OCI-LY7 (cell line): Measurements from ENCODE around the gene RARS1. TPM values are rescaled to one million over a fixed set of nuclear protein-coding genes. Genes with fewer than 3 reads are reported as not detected.
A peak's percentile ranks its signal among the peaks of the same experiment; 100 is the strongest.

ENCODE experiments used
- BruUV-seq: library from RNA; stranded (reverse); fragments of 400-500 nt; replicated peaks from 2 replicates; lab custom pipeline; 2021; lab: Mats Ljungman, UMichigan
- CTCF ChIA-PET: fragments of 300-600 bp; sonication (Branson Sonifier 250); formaldehyde crosslinking; loops from one replicate; lab custom pipeline; 2022; ENCODE audit warnings: antibody characterized with exemption; ENCODE audit not compliant: unreplicated experiment; lab: Charles Lee
- POLR2A ChIA-PET: fragments of 300-600 bp; sonication (Branson Sonifier 250); formaldehyde crosslinking; loops from one replicate; lab custom pipeline; 2022; ENCODE audit warnings: antibody characterized with exemption; lab: Charles Lee
- DNase-seq: peaks from one replicate; pipeline ENCODE4 v3.0.0-alpha.2; 2015; ENCODE audit warnings: low spot score
- H2AFZ ChIP-seq: fragments of 200-600 bp; sonication (generic), shearing (Covaris generic); 2 replicates; pipeline ENCODE4 v1.6.1; 2014; ENCODE audit warnings: mild to moderate bottlenecking, antibody characterized with exemption, low read length, moderate library complexity
- H3K27ac ChIP-seq: fragments of 200-600 bp; sonication (generic); 2 replicates; pipeline ENCODE4 v1.5.1; 2014; ENCODE audit warnings: mixed run types, low read depth, mild to moderate bottlenecking, moderate library complexity, low read length, inconsistent platforms; ENCODE audit not compliant: poor library complexity, severe bottlenecking
- H3K36me3 ChIP-seq: fragments of 200-600 bp; sonication (generic); 2 replicates; pipeline ENCODE4 v1.6.1; 2014; ENCODE audit warnings: mild to moderate bottlenecking, antibody characterized with exemption, low read length, moderate library complexity, mixed read lengths; ENCODE audit not compliant: insufficient read depth
- H3K4me1 ChIP-seq: fragments of 200-600 bp; sonication (generic); 2 replicates; pipeline ENCODE4 v1.5.1; 2014; ENCODE audit warnings: mild to moderate bottlenecking, low read length; ENCODE audit not compliant: insufficient read depth, poor library complexity, severe bottlenecking
- H3K4me2 ChIP-seq: fragments of 200-600 bp; sonication (generic); 2 replicates; pipeline ENCODE4 v1.6.1; 2014; ENCODE audit warnings: mild to moderate bottlenecking, low read length
- H3K4me3 ChIP-seq: fragments of 200-600 bp; sonication (generic); 2 replicates; pipeline ENCODE4 v1.5.1; 2014; ENCODE audit warnings: mild to moderate bottlenecking, low read depth, low read length; ENCODE audit not compliant: poor library complexity, severe bottlenecking
- H3K79me2 ChIP-seq: fragments of 200-600 bp; sonication (generic); 2 replicates; pipeline ENCODE4 v1.6.1; 2016; ENCODE audit warnings: low read depth, mild to moderate bottlenecking, low read length, moderate library complexity, mixed read lengths; ENCODE audit not compliant: insufficient read depth
- H3K9me2 ChIP-seq: fragments of 200-600 bp; sonication (generic); 2 replicates; pipeline ENCODE4 v1.6.1; 2016; ENCODE audit warnings: mild to moderate bottlenecking, low read length, mixed read lengths; ENCODE audit not compliant: insufficient read depth
- H3K9me3 ChIP-seq: fragments of 200-600 bp; sonication (generic); 2 replicates; pipeline ENCODE4 v1.6.1; 2014; ENCODE audit warnings: mild to moderate bottlenecking, mixed run types, low read length, mixed read lengths
- H4K20me1 ChIP-seq: fragments of 200-600 bp; sonication (generic); 2 replicates; pipeline ENCODE4 v1.6.1; 2014; ENCODE audit warnings: mild to moderate bottlenecking, antibody characterized with exemption, low read length, moderate library complexity, mixed read lengths; ENCODE audit not compliant: insufficient read depth
- EZH2phosphoT487 ChIP-seq: fragments of 200-600 bp; sonication (generic); IDR thresholded peaks from 2 replicates; pipeline ENCODE4 v1.6.1; 2018; ENCODE audit warnings: low read depth, borderline replicate concordance, mild to moderate bottlenecking, mixed run types, antibody characterized with exemption, low read length, moderate library complexity, mixed read lengths
- intact Hi-C: fragments of 100-400 bp; cut with micrococcal nuclease; formaldehyde crosslinking; loops from one replicate; pipeline ENCODE4 v1.10.0; 2022; ENCODE audit not compliant: unreplicated experiment
- total RNA-seq, 2 experiments: library from RNA; depleted of rRNA in 1 of 2; stranded (reverse); fragments of >200 nt in 1 of 2; shearing (Covaris generic) in 1 of 2; gene quantifications; 2 replicates each; pipeline ENCODE4 v1.2.3, GENCODE V29; 2014 to 2022
- TF ChIP-seq, protein P1 (sequence below): fragments of 200-600 bp; sonication (generic); conservative IDR thresholded peaks from 2 replicates; pipeline ENCODE4 v1.5.1; 2014; ENCODE audit warnings: mild to moderate bottlenecking, antibody characterized with exemption, low read length, moderate library complexity, mixed read lengths

The RARS1 gene
- total RNA-seq, 2 experiments from 2014 or later = 54.4 to 88.4 TPM

DNA sequence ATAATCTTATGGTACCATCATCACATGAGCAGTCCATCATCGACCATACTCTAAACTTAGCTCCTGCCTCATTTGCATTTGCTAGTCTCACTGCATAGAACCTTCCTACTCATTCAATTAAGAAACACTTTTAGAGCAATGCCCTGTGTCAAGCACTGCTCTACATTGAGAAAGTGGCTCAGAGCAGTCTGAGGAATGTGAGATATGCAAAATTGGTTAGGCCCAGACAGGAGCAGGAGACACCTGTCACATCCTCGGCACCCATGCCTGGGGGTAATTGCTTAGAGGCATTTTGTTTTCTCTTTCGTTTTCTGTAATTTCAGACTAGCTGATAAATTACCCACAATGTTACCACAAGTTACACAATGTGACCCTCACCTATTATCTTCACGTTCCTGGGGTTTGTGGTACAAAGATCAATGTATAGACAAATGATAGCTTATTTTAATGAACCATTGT lies 4.9 kb upstream of the RARS1 start:
- Histone ChIP-seq H3K4me2 (peak overlapping the region; percentile 58), H3K36me3 (no peaks in the 10 kb centered on the region), H3K4me3 (peak overlapping the region; percentile 22), H2AFZ (peak overlapping the region; percentile 93), H4K20me1 (no peaks in the 10 kb centered on the region), H3K9me3 (no peaks in the 10 kb centered on the region), H3K4me1 (peaks cover 11% of the 10 kb centered on the region), H3K27ac (peak overlapping the region; percentile 33), H3K79me2 (no peaks in the 10 kb centered on the region; the same call in 1 of the 2 replicates), H3K9me2 (no peaks in the 10 kb centered on the region)
- CTCF ChIA-PET = interaction anchor here (0.6 kb wide), 1 partner anchor 15 kb away, joined by 3 read pairs; no protein-coding TSS in a partner anchor
- POLR2A ChIA-PET = interaction anchor here (0.5 to 1.1 kb wide), 5 partner anchors 10 to 1427 kb away, joined by 3 to 4 read pairs (median 3); no protein-coding TSS in a partner anchor
- DNase-seq = peak; percentile 64
- no TSS peak for BruUV-seq
- TF ChIP-seq, protein P1, sequence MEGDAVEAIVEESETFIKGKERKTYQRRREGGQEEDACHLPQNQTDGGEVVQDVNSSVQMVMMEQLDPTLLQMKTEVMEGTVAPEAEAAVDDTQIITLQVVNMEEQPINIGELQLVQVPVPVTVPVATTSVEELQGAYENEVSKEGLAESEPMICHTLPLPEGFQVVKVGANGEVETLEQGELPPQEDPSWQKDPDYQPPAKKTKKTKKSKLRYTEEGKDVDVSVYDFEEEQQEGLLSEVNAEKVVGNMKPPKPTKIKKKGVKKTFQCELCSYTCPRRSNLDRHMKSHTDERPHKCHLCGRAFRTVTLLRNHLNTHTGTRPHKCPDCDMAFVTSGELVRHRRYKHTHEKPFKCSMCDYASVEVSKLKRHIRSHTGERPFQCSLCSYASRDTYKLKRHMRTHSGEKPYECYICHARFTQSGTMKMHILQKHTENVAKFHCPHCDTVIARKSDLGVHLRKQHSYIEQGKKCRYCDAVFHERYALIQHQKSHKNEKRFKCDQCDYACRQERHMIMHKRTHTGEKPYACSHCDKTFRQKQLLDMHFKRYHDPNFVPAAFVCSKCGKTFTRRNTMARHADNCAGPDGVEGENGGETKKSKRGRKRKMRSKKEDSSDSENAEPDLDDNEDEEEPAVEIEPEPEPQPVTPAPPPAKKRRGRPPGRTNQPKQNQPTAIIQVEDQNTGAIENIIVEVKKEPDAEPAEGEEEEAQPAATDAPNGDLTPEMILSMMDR = no peak
- TF ChIP-seq EZH2phosphoT487 = no peak
- intact Hi-C loops = loop anchor here (10.0 kb wide), 1 partner anchor 1103 kb away; the partner anchor contains the start of gene SPDL1

DNA sequence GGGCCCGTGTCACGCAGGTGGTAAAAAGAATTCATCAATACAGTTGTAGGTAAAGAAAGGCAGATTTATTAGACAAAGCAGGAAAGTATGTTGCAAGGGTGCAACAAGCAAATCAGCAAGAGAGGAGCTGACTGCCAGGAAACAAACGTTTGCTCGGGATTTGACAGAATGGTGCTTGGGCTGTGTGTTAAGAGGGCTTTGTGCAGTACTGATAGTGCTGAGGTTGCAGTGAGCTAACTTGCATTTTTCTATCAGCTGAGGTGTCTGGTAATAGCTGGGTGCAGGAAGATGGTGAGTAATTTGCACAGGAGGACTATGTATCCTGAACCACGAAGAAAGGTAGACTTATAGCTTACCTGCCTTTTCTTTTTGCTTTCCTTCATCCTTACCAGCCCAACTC lies 3.9 kb upstream of the RARS1 start:
- peaks cover 9% of the 10 kb centered on the region; the same call in 1 of the 2 replicates for H3K79me2 ChIP-seq
- no peaks in the 10 kb centered on the region for H3K36me3 ChIP-seq
- TF ChIP-seq, protein P1 = no peak
- no peak for TF ChIP-seq EZH2phosphoT487
- ChIA-PET POLR2A (interaction anchor here (0.8 to 0.9 kb wide), 2 partner anchors 24 to 32 kb away, joined by 3 read pairs; no protein-coding TSS in a partner anchor), CTCF (no interaction called here)
- H3K4me2 ChIP-seq = no peak overlapping the region
- no peaks in the 10 kb centered on the region; the same call in 1 of the 2 replicates for H4K20me1 ChIP-seq
- no peaks in the 10 kb centered on the region for H3K9me2 ChIP-seq
- no peak for DNase-seq
- intact Hi-C loops = loop anchor here (10.0 kb wide), 1 partner anchor 1102 kb away; the partner anchor contains the start of gene SPDL1
- peak overlapping the region; percentile 93; the same call in 1 of the 2 replicates for H2AFZ ChIP-seq
- BruUV-seq = no TSS peak
- H3K9me3 ChIP-seq = no peaks in the 10 kb centered on the region
- no peak overlapping the region for H3K4me3 ChIP-seq
- no peak overlapping the region for H3K27ac ChIP-seq
- peaks cover 11% of the 10 kb centered on the region for H3K4me1 ChIP-seq

DNA sequence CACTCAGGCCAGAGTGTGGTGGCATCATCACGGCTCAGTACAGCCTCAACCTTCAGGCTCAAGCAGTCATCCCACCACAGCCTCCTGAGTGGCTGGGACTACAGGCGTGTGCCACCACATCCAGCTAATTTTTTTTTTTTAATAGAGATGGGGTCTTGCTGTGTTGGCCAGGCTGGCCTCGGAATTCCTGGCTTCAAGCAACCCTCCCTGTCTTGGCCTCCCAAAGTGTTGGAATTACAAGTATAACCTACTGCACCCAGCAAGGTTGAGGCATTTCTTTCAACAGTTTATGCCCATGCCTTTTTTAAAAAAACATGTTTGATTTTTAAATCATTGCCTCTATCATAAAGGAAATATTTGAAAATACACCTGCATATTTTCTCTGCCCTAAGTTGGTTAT lies 2.8 kb downstream of the RARS1 start:
- no peaks in the 10 kb centered on the region for H3K4me1 ChIP-seq
- no peaks in the 10 kb centered on the region for H3K9me2 ChIP-seq
- H4K20me1 ChIP-seq = no peaks in the 10 kb centered on the region; the same call in 1 of the 2 replicates
- no TSS peak for BruUV-seq
- ChIA-PET CTCF (no interaction called here), POLR2A (interaction anchor here (0.6 to 1.8 kb wide), 5 partner anchors 18 to 214 kb away, joined by 3 to 5 read pairs (median 3); no protein-coding TSS in a partner anchor)
- no peak for TF ChIP-seq EZH2phosphoT487
- TF ChIP-seq, protein P1 = no peak
- H3K4me3 ChIP-seq = no peak overlapping the region
- H3K4me2 ChIP-seq = no peak overlapping the region
- H3K27ac ChIP-seq = no peak overlapping the region
- H3K36me3 ChIP-seq = peaks cover 63% of the 10 kb centered on the region
- H3K79me2 ChIP-seq = peaks cover 20% of the 10 kb centered on the region; the same call in 1 of the 2 replicates
- H2AFZ ChIP-seq = no peak overlapping the region
- DNase-seq = no peak
- no peaks in the 10 kb centered on the region for H3K9me3 ChIP-seq
- intact Hi-C loops = loop anchor here (10.0 kb wide), 1 partner anchor 1096 kb away; the partner anchor contains the start of gene SPDL1
